ENCODE measurements around the gene STEAP1B. TPM values are rescaled to one million over a fixed set of nuclear protein-coding genes. Genes with fewer than 3 reads are reported as not detected.

Gene STEAP1B
- polyA plus RNA-seq, 1 of the 3 experiments (the other 2 are of a cell fraction) = 14.7 TPM

DNA sequence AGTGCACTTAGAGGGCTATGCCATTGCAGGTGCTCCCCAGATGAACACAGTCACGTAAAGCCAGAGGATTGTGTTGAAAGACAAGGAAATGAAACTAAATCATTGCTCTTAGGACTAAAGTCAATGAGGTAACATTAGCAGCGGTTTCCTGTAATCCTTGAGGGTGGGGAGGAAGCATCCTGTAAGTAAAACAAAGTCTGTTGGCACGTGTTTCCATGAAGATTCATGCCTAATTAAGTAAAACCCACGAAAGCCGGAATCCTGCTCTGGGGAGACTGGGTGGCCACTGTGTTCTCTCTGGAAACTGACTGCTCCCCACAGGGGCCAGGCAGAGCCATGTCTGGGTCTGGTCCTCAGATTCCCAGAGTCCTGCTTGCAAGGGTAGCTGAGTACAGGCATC is 18.3 kb downstream of the STEAP1B start (continued):
- TF ChIP-seq, protein P1, sequence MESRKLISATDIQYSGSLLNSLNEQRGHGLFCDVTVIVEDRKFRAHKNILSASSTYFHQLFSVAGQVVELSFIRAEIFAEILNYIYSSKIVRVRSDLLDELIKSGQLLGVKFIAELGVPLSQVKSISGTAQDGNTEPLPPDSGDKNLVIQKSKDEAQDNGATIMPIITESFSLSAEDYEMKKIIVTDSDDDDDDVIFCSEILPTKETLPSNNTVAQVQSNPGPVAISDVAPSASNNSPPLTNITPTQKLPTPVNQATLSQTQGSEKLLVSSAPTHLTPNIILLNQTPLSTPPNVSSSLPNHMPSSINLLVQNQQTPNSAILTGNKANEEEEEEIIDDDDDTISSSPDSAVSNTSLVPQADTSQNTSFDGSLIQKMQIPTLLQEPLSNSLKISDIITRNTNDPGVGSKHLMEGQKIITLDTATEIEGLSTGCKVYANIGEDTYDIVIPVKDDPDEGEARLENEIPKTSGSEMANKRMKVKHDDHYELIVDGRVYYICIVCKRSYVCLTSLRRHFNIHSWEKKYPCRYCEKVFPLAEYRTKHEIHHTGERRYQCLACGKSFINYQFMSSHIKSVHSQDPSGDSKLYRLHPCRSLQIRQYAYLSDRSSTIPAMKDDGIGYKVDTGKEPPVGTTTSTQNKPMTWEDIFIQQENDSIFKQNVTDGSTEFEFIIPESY (IDR thresholded peaks at IDR 0.05; ENCODE audit: borderline replicate concordance, low read depth) = no peak

DNA sequence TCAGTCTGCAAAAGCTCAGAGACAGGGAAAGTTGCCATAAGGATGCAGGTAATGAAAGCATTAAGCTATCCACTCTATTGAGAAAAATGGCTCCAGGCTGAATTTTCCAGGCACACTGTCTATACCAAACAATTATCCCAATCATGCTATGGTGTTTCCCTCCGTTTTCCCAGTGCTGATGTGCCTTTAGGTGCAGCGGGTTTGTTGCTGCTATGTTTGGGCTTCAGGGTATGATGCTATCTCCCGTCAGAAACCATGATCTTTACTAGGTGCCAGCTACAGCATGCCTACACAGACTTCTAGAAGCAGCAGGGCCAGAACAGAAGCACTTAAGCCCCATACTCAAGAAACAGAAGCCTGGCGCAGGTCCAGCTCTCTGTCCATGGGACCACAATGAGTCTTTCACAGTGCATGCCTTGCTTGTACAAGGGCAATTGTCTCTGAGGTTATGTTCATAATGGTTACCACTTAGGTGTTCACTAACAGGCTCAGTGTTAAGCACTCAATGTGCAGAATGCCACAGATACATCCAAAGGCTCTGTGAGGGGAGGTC is 19.4 kb downstream of the STEAP1B start:
- Histone ChIP-seq H3K79me2 (ENCODE audit: insufficient read depth) (no peaks in the 10 kb centered on the region), H3K27ac (ENCODE audit: low read depth in 2 of 2, low read length in 1 of 2) (no peak overlapping the region), H3K4me3 (ENCODE audit: low read depth in 2 of 2, low read length in 1 of 2) (no peak overlapping the region), H4K20me1 (ENCODE audit: insufficient read depth) (no peaks in the 10 kb centered on the region), H3K4me2 (no peak overlapping the region), H3K4me1 (ENCODE audit: control insufficient read depth in 1 of 2, insufficient read depth in 2 of 2, low read depth in 1 of 2, low read length in 1 of 2) (peaks cover 2 to 14% of the 10 kb centered on the region in 2 experiments; a peak in 3 of 4 replicates), H3F3A (replicated peaks; ENCODE audit: insufficient read depth) (peaks cover 2% of the 10 kb centered on the region), H3K27me3 (ENCODE audit: insufficient read depth) (no peaks in the 10 kb centered on the region), H3K9me3 (no peaks in the 10 kb centered on the region), H2AFZ (ENCODE audit: low read depth) (no peak overlapping the region), H3K36me3 (replicated peaks in 1 of 2; ENCODE audit: control insufficient read depth in 1 of 2, insufficient read depth in 2 of 2, low read length in 1 of 2) (peaks cover 0 to 22% of the 10 kb centered on the region in 2 experiments), H3K9me2 (no peaks in the 10 kb centered on the region), H3K9ac (no peak overlapping the region)
- ChIA-PET POLR2A (interaction anchor here (1.5 kb wide), 1 partner anchor 87 kb away, joined by 4 read pairs; no protein-coding TSS in a partner anchor), CTCF (interaction anchor here (0.7 to 17.0 kb wide), 11 partner anchors 9 to 398 kb away, joined by 3 to 203 read pairs (median 4); partner anchors contain the start of gene STEAP1B)
- TF ChIP-seq SMC3 (IDR thresholded peaks at IDR 0.05; ENCODE audit: low read depth, low read length) (no peak), TCF12 (IDR thresholded peaks at IDR 0.05) (no peak), RXRA (IDR thresholded peaks at IDR 0.05; ENCODE audit: borderline replicate concordance, low read depth) (no peak), GATA2 (CRISPR knock-in tag; IDR thresholded peaks at IDR 0.05) (peak; percentile 85), EP300 (IDR thresholded peaks at IDR 0.05; ENCODE audit: borderline replicate concordance in 1 of 2, low read depth in 1 of 2, low read length in 1 of 2) (peak in 1 of 2 experiments; percentile 20; a peak in 1 of 4 replicates), FOXJ3 (CRISPR knock-in tag; IDR thresholded peaks at IDR 0.05) (peak; percentile 45; the same call in 1 of the 2 replicates), RFX5 (IDR thresholded peaks at IDR 0.05; ENCODE audit: low read length) (no peak)
- TF ChIP-seq, protein P2, sequence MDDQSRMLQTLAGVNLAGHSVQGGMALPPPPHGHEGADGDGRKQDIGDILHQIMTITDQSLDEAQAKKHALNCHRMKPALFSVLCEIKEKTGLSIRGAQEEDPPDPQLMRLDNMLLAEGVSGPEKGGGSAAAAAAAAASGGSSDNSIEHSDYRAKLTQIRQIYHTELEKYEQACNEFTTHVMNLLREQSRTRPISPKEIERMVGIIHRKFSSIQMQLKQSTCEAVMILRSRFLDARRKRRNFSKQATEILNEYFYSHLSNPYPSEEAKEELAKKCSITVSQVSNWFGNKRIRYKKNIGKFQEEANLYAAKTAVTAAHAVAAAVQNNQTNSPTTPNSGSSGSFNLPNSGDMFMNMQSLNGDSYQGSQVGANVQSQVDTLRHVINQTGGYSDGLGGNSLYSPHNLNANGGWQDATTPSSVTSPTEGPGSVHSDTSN (IDR thresholded peaks at IDR 0.05) = no peak
- 78% methylated on average over 4 of the region's 4 CpGs for WGBS (ENCODE audit: low lambda C conversion rate)
- peak; percentile 41 for DNase-seq

DNA sequence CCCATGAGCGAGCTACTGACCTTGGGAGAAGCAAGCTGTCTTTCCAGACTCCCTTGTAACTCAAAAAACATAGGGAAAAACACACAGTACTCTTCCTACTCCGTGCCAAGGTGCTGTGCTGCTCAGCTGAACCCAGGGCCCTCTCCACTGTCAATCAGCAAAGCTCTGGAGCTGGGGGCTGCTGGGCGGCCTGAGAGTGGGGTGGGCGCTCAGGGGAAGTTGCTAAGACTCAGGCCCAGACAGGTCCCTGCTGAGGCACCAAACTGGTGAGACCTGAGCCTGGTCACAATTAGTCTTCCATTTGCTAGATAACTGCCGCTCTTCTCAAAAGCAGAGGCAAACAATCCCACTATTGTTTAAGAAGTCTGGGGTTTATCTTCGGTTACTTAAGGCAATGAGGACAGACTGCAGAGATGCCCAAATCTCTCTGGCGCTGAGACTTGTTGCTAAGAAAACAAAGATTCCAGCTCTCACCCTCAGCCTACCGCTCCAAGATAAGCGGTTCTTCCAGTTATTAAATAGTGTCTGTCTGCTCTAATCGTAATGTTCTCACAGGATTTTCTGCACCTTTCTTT is 22.0 kb downstream of the STEAP1B start:
- Histone ChIP-seq H4K20me1 (ENCODE audit: insufficient read depth) (no peaks in the 10 kb centered on the region), H3K9me2 (no peaks in the 10 kb centered on the region), H3K9ac (no peak overlapping the region), H3K27ac (ENCODE audit: low read depth in 2 of 2, low read length in 1 of 2) (no peak overlapping the region), H3K4me1 (ENCODE audit: control insufficient read depth in 1 of 2, insufficient read depth in 2 of 2, low read depth in 1 of 2, low read length in 1 of 2) (peaks cover 0 to 14% of the 10 kb centered on the region in 2 experiments; a peak in 1 of 4 replicates), H3K9me3 (no peaks in the 10 kb centered on the region), H3K36me3 (replicated peaks in 1 of 2; ENCODE audit: control insufficient read depth in 1 of 2, insufficient read depth in 2 of 2, low read length in 1 of 2) (peaks cover 0 to 20% of the 10 kb centered on the region in 2 experiments), H2AFZ (ENCODE audit: low read depth) (no peak overlapping the region), H3K4me3 (ENCODE audit: low read depth in 2 of 2, low read length in 1 of 2) (no peak overlapping the region), H3F3A (replicated peaks; ENCODE audit: insufficient read depth) (no peaks in the 10 kb centered on the region), H3K79me2 (ENCODE audit: insufficient read depth) (no peaks in the 10 kb centered on the region), H3K4me2 (no peak overlapping the region), H3K27me3 (ENCODE audit: insufficient read depth) (no peaks in the 10 kb centered on the region)
- DNase-seq = no peak
- 62% methylated on average over 10 of the region's 10 CpGs for WGBS (ENCODE audit: low lambda C conversion rate)
- ChIA-PET CTCF (interaction anchor here (1.1 to 17.0 kb wide), 2 partner anchors 17 to 366 kb away, joined by 4 to 203 read pairs; no protein-coding TSS in a partner anchor), POLR2A (no interaction called here)
- TF ChIP-seq ELF1 (IDR thresholded peaks at IDR 0.05) = no peak
- no peak for TF ChIP-seq RCOR1 (IDR thresholded peaks at IDR 0.05; ENCODE audit: low read length)
- no peak for TF ChIP-seq GABPA (IDR thresholded peaks at IDR 0.05; ENCODE audit: low read depth)
- no peak for TF ChIP-seq RFX5 (IDR thresholded peaks at IDR 0.05; ENCODE audit: low read length)
- TF ChIP-seq, protein P3, sequence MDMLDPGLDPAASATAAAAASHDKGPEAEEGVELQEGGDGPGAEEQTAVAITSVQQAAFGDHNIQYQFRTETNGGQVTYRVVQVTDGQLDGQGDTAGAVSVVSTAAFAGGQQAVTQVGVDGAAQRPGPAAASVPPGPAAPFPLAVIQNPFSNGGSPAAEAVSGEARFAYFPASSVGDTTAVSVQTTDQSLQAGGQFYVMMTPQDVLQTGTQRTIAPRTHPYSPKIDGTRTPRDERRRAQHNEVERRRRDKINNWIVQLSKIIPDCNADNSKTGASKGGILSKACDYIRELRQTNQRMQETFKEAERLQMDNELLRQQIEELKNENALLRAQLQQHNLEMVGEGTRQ (IDR thresholded peaks at IDR 0.05; ENCODE audit: borderline replicate concordance, low read depth, low read length) = no peak
- TF ChIP-seq, protein P4, sequence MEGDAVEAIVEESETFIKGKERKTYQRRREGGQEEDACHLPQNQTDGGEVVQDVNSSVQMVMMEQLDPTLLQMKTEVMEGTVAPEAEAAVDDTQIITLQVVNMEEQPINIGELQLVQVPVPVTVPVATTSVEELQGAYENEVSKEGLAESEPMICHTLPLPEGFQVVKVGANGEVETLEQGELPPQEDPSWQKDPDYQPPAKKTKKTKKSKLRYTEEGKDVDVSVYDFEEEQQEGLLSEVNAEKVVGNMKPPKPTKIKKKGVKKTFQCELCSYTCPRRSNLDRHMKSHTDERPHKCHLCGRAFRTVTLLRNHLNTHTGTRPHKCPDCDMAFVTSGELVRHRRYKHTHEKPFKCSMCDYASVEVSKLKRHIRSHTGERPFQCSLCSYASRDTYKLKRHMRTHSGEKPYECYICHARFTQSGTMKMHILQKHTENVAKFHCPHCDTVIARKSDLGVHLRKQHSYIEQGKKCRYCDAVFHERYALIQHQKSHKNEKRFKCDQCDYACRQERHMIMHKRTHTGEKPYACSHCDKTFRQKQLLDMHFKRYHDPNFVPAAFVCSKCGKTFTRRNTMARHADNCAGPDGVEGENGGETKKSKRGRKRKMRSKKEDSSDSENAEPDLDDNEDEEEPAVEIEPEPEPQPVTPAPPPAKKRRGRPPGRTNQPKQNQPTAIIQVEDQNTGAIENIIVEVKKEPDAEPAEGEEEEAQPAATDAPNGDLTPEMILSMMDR (IDR thresholded peaks at IDR 0.05) = no peak
- TF ChIP-seq GATA2 (CRISPR knock-in tag; IDR thresholded peaks at IDR 0.05) = no peak
